Astrocyte of the cerebellum (primary cell): ENCODE measurements around the gene ZNF747.

Source experiments
- DNase-seq: peaks from one replicate; pipeline ENCODE4 v3.0.0-alpha.2; 2011; ENCODE audit warnings: low read depth
- H3K4me3 ChIP-seq: 2 replicates; pipeline ENCODE4 v1.5.1; 2011; ENCODE audit warnings: mild to moderate bottlenecking, low read depth, low read length, moderate library complexity
- in situ Hi-C: cut with HindIII; loops from 2 replicates; pipeline ENCODE4 v1.10.0; 2017; ENCODE audit warnings: low sequenced_read_pairs
- TF ChIP-seq, protein P1 (sequence below): IDR thresholded peaks from 2 replicates; pipeline ENCODE4 v1.5.1; 2012; ENCODE audit warnings: low read length, low read depth, moderate library complexity, mild to moderate bottlenecking; ENCODE audit errors: missing control alignments

ZNF747 gene

DNA sequence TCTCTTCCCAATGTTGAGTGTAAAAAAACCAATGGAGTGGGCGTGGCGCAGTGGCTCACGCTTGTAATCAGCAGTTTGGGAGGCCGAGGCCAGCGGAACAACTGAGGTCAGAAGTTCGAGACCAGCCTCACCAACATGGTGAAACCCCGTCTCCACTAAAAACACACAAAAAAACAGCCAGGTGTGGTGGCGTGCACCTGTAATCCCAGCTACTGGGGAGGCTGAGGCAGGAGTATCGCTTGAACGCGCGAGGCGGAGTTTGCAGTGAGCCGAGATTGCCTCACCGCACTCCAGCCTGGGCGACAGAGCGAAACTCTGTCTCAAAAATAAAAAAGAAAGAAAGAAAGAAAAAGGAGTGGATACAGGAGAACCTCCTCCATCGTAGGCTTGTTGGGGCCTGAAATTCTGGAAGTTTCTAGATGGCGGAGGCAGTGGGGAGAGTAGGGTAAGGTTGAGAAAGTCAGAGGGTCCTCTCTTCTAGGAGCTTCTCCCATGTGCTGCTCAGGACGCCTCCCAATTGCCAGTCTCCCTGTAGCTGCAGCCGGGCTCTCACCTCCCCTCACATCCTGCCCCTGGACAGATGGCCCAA is 24.2 kb upstream of the ZNF747 start:
- TF ChIP-seq, protein P1, sequence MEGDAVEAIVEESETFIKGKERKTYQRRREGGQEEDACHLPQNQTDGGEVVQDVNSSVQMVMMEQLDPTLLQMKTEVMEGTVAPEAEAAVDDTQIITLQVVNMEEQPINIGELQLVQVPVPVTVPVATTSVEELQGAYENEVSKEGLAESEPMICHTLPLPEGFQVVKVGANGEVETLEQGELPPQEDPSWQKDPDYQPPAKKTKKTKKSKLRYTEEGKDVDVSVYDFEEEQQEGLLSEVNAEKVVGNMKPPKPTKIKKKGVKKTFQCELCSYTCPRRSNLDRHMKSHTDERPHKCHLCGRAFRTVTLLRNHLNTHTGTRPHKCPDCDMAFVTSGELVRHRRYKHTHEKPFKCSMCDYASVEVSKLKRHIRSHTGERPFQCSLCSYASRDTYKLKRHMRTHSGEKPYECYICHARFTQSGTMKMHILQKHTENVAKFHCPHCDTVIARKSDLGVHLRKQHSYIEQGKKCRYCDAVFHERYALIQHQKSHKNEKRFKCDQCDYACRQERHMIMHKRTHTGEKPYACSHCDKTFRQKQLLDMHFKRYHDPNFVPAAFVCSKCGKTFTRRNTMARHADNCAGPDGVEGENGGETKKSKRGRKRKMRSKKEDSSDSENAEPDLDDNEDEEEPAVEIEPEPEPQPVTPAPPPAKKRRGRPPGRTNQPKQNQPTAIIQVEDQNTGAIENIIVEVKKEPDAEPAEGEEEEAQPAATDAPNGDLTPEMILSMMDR = no peak
- in situ Hi-C loops = no loop called here
- H3K4me3 ChIP-seq = peak overlapping the region; percentile 83
- no peak for DNase-seq

DNA sequence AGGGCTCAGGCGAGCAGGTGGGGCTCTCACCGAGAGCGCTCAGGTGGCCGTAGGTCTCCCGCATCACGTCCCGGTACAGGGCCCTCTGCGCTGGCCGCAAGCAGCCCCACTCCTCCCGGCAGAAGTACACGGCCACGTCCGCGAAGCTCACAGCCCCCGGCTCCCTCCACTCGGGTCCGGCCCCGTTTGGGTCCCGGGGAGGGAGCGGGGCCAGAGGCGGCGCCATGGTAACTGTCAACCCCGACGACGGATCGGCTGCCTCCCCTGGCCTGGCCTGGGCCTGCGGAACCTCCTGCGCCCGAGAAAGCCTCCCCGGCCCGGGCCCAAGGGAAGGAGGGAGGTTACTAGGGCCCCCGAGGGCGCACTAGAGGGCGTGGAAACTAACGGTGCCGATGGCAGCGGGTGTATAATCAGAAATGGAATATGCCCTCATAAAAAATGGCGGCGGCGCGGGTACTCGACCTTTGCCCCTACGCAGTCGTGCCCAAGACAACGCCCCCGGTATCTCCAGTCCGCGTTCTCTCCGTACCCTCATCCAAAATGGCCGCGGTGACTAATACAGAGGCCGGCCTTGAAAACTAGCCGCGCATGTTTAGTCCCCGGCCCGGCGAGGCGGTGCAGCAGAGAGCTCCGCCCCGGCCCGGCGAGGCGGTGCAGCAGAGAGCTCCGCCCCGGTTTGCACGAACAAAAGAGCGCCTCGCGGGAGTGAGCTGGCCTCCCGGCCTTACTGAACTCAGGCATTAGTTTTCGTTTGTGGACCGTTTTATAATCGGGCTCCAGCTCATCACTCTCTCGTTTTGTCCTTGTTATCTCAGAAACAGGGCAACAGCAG is 23.5 kb upstream of the ZNF747 start, which contains the start of gene ZNF764:
TSS of gene ZNF764 (minus strand) at position 418 of the 832 bp plus-strand sequence. CDS start at position 226, 192 bp downstream.
- peak; percentile 91 for DNase-seq
- in situ Hi-C loops = no loop called here
- TF ChIP-seq, protein P1 = no peak
- peak within 1 kb of the TSS; percentile 83 for H3K4me3 ChIP-seq

DNA sequence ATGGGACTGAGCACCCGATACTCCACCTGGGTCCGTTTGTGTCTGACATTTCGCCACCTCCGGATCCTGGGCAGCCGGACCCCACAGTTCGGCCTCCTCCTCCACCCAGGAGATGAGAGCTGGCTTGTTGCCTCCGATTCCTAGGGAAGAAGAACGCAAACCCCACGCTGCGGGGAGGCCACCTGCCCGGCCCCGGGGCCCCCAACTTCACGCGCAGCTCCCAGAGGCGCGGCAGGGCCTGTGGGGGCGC is 23.0 kb upstream of the ZNF747 start:
- TF ChIP-seq, protein P1 = peak; percentile 3
- in situ Hi-C loops = no loop called here
- no peak for DNase-seq
- H3K4me3 ChIP-seq = peak overlapping the region; percentile 83

DNA sequence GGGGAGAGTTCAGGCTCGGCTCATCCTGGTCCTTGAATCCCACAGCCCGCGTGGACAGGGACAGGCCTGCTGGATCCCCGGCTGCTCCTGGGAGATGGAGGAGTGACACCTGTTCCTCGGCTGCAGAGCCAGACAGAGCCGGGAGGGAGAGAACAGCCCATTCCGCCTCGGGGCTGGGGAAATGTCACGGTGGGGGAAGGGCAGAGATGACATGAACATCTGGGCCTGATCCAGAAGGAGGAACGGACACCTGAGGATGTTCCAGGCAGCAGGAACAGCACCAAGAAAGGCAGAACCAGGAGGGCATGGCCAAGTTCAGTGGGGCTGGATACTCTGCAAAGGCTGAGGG is 21.4 kb upstream of the ZNF747 start:
- in situ Hi-C loops = no loop called here
- no peak overlapping the region for H3K4me3 ChIP-seq
- TF ChIP-seq, protein P1 = no peak
- DNase-seq = no peak

DNA sequence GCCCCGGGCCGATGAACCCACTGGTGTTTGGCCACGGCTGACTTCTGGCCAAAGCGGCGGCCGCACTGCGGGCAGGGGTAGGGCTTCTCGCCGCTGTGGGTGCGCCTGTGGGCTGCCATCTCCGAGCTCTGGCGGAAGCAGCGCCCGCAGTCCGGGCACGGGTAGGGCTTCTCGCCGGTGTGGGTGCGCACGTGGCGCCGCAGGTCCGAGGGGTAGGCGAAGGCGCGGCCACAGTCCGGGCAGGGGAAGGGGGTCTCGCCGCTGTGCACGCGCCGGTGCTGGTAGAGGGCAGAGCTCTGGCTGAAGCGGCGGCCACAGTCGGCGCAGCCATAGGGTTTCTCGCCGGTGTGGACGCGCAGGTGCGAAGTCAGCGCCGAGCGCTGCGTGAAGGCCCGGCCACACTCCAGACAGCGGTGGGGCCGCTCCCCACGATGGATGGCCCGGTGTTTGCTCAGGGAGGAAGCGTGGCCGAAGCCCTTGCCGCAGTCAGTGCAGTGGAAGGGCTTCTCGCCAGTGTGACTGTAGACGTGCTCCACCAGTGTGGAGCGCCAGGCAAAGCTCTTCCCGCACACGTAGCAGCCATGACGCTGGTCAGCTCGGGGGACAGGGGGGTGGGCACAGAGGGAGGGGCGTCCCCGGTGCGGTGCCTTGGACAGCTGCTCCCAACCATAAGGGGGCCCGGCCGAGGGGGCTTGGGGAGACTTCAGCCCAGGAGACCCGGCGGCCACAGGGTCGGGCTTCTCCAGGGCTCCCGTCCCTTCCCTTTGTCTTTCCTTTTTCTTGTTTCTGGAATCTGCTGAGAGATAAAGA is 20.9 kb upstream of the ZNF747 start:
- no peak overlapping the region for H3K4me3 ChIP-seq
- TF ChIP-seq, protein P1 = no peak
- no peak for DNase-seq
- in situ Hi-C loops = no loop called here

DNA sequence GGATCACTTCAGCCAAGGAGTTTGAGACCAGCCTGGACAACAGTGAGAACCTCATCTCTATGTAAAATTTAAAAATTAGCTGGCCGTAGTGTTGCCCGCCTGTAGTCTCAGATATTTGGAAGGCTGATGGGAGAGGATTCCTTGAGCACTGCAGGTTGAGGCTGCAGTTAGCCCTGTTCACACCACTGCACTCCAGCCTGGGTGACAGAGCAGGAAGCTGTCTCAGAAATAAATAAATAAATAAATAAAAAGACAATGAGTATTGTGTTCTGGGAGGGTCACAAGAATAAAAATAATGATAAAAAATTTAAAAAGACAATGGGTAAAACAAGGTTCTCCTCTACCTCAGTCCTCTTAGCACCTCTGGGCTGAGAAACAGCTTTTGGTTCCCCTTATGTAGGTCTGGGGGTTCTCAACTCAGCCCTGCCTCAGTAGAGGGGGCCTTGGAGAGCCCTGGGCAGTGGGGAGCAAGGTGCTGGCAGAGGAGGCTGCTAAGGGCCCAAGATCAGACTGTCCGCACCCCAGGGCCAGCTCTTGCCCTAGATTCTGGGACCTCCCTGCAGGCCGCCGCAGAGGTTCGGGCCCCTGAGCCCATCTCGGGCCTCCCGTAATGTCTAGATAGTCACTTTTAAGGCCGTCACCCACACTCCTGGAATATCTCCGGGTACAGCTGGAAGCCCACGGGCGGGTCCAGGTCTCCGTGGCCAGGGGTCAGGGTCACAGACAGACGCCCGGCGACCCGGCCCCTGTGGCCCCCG is 20.1 kb upstream of the ZNF747 start:
- in situ Hi-C loops = no loop called here
- TF ChIP-seq, protein P1 = no peak
- no peak for DNase-seq
- no peak overlapping the region for H3K4me3 ChIP-seq
